ENCODE measurements around the gene FAM76B. TPM values are rescaled to one million over a fixed set of nuclear protein-coding genes. Genes with fewer than 3 reads are reported as not detected.
"Not testable (repeated sequence)": the region's sequence is repeated elsewhere in the genome, so short reads cannot be mapped to it uniquely, and the experiment has no call there.

FAM76B gene
- polyA plus RNA-seq, 1 experiment: 21.2 TPM

DNA sequence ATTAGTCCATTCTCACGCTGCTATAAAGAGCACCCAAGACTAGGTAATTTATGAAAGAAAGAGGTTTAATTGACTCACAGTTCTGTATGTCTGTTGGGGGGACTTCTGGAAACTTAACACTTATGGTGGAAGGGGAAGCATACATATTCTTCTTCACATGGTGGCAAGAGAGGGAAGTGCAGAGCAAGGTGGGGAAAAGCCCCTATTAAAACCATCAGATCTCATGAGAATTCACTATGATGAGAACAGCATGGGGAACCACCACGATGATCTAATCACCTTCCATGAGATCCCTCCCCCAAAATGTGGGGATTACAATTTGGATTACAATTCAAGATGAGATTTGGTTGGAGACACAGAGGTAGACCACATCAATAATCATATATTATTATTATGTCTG is 26.5 kb upstream of the FAM76B start:
- CTCF ChIA-PET: no interaction called here
- TF ChIP-seq, protein P1, sequence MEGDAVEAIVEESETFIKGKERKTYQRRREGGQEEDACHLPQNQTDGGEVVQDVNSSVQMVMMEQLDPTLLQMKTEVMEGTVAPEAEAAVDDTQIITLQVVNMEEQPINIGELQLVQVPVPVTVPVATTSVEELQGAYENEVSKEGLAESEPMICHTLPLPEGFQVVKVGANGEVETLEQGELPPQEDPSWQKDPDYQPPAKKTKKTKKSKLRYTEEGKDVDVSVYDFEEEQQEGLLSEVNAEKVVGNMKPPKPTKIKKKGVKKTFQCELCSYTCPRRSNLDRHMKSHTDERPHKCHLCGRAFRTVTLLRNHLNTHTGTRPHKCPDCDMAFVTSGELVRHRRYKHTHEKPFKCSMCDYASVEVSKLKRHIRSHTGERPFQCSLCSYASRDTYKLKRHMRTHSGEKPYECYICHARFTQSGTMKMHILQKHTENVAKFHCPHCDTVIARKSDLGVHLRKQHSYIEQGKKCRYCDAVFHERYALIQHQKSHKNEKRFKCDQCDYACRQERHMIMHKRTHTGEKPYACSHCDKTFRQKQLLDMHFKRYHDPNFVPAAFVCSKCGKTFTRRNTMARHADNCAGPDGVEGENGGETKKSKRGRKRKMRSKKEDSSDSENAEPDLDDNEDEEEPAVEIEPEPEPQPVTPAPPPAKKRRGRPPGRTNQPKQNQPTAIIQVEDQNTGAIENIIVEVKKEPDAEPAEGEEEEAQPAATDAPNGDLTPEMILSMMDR (IDR thresholded peaks at IDR 0.05; ENCODE audit: low read depth, low read length): no peak
- no peak for DNase-seq (ENCODE audit: low read depth, low spot score)
- H3K27ac ChIP-seq (ENCODE audit: low read depth, low read length): no peak overlapping the region
- H3K9me3 ChIP-seq (ENCODE audit: control insufficient read depth, insufficient read depth, low read length): no peaks in the 10 kb centered on the region
- POLR2A ChIA-PET: no interaction called here
- no peaks in the 10 kb centered on the region for H3K27me3 ChIP-seq (ENCODE audit: control insufficient read depth, insufficient read depth, low read length)
- H3K4me3 ChIP-seq (ENCODE audit: low read depth, low read length): no peak overlapping the region

DNA sequence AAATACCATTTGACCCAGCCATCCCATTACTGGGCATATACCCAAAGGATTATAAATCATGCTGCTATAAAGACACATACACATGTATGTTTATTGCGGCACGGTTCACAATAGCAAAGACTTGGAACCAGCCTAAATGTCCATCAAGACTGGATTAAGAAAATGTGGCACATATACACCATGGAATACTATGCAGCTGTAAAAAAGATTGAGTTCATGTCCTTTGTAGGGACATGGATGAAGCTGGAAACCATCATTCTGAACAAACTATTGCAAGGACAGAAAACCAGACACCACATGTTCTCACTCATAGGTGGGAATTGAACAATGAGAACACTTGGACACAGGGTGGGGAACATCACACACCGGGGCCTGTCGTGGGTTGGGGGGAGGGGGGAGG is 21.5 kb upstream of the FAM76B start:
- H3K27ac ChIP-seq (ENCODE audit: low read depth, low read length); DNase-seq (ENCODE audit: low read depth, low spot score); CTCF ChIA-PET; POLR2A ChIA-PET; H3K27me3 ChIP-seq (ENCODE audit: control insufficient read depth, insufficient read depth, low read length); H3K9me3 ChIP-seq (ENCODE audit: control insufficient read depth, insufficient read depth, low read length); H3K4me3 ChIP-seq (ENCODE audit: low read depth, low read length): not testable (repeated sequence)

DNA sequence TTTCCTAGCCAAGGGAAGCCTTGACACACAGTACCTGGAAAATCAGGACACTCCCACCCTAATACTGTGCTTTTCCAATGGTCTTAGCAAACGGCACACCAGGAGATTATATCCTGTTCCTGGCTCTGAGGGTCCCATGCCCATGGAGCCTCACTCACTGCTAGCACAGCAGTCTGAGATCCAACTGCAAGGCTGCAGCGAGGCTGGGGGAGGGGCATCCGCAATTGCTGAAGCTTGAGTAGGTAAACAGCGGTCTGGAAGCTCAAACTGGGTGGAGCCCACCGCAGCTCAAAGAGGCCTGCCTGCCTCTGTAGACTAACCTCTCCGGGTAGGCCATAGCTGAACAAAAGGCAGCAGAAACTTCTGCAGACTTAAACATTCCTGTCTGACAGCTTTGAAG is 16.9 kb upstream of the FAM76B start:
- CTCF ChIA-PET; H3K27me3 ChIP-seq (ENCODE audit: control insufficient read depth, insufficient read depth, low read length); H3K27ac ChIP-seq (ENCODE audit: low read depth, low read length); H3K9me3 ChIP-seq (ENCODE audit: control insufficient read depth, insufficient read depth, low read length); DNase-seq (ENCODE audit: low read depth, low spot score); H3K4me3 ChIP-seq (ENCODE audit: low read depth, low read length); POLR2A ChIA-PET: not testable (repeated sequence)

DNA sequence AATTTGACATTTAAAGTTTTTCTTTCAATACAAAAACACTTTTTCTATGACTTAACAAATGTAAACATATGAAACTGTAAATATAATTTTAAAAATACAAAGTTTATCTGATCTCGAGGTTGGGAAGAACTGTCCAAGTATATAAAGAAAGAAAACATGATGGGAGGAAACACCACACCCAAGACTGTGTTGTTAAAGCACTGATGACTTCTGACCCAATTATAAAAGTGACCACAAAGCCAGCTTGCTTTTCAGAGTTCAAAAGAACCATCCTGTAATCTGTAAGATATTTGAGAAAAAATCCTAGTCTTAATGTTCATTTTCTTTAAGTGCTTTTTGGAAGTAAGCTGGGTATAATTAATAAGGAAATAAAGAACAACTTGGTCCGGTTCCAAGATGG is 16.3 kb upstream of the FAM76B start:
- Histone ChIP-seq H3K9me3 (ENCODE audit: control insufficient read depth, insufficient read depth, low read length) (no peaks in the 10 kb centered on the region), H3K27me3 (ENCODE audit: control insufficient read depth, insufficient read depth, low read length) (no peaks in the 10 kb centered on the region), H3K4me3 (ENCODE audit: low read depth, low read length) (no peak overlapping the region), H3K27ac (ENCODE audit: low read depth, low read length) (no peak overlapping the region)
- TF ChIP-seq, protein P1 (IDR thresholded peaks at IDR 0.05; ENCODE audit: low read depth, low read length): no peak
- no peak for DNase-seq (ENCODE audit: low read depth, low spot score)
- ChIA-PET CTCF (no interaction called here), POLR2A (no interaction called here)

DNA sequence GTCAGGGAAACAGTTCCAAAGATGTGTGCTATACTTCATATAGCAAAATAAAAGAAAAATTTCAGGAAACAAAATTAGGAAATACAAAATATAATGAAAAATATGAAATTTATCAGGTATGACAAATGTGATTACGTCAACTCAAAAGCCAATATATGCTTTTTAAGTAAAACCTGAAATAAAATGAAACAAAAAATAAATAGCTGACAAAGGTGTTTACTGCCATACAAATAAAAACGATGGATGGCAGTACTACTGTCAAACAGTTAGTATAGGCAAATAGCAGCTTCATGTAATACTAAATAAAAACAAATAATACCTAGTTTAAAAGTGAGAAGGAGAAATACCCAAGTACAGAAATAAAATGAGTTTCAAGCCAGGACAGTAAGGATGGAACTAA is 14.4 kb upstream of the FAM76B start:
- POLR2A ChIA-PET: no interaction called here
- no peak for DNase-seq (ENCODE audit: low read depth, low spot score)
- Histone ChIP-seq H3K4me3 (ENCODE audit: low read depth, low read length) (no peak overlapping the region), H3K27me3 (ENCODE audit: control insufficient read depth, insufficient read depth, low read length) (no peaks in the 10 kb centered on the region), H3K9me3 (ENCODE audit: control insufficient read depth, insufficient read depth, low read length) (no peaks in the 10 kb centered on the region), H3K27ac (ENCODE audit: low read depth, low read length) (no peak overlapping the region)
- CTCF ChIA-PET: interaction anchor here (0.9 kb wide), 1 partner anchor 17 kb away, joined by 3 read pairs; no protein-coding TSS in a partner anchor
- TF ChIP-seq, protein P1 (IDR thresholded peaks at IDR 0.05; ENCODE audit: low read depth, low read length): no peak

DNA sequence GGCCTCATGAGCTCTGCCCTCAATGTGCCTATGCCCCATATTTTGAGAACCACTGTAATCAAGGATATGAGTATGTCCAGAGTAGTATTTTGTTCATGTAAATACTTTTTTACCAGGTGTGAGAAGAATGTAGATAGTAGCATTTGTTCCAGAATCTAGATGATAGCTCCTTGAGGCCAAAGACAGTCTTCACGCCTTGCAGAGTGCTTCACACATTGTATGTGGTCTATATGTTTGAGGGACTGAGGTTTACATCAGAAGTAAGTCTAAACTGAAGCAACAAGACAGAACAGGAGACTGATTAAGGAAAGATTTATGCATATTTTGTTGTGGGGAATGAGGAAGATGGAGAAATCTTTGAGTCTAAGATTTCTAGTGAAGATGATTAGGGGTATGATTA is 13.2 kb upstream of the FAM76B start:
- ChIA-PET CTCF (no interaction called here), POLR2A (no interaction called here)
- Histone ChIP-seq H3K4me3 (ENCODE audit: low read depth, low read length) (no peak overlapping the region), H3K9me3 (ENCODE audit: control insufficient read depth, insufficient read depth, low read length) (no peaks in the 10 kb centered on the region), H3K27me3 (ENCODE audit: control insufficient read depth, insufficient read depth, low read length) (no peaks in the 10 kb centered on the region), H3K27ac (ENCODE audit: low read depth, low read length) (no peak overlapping the region)
- TF ChIP-seq, protein P1 (IDR thresholded peaks at IDR 0.05; ENCODE audit: low read depth, low read length): no peak
- no peak for DNase-seq (ENCODE audit: low read depth, low spot score)

Measured in AG04450 (cell line).